ENCODE measurements around the gene RNF167. TPM values are rescaled to one million over a fixed set of nuclear protein-coding genes. Genes with fewer than 3 reads are reported as not detected.

RNF167 gene
- total and polyA plus RNA-seq, 2 of the 13 experiments (the other 11 are each of a cell fraction or from before 2014, with no cell fraction given), result 44.1 to 45.4 TPM

- no peak for TF ChIP-seq MED8 (CRISPR knock-in tag; IDR thresholded peaks at IDR 0.05; ENCODE audit: insufficient replicate concordance)
- 0 out of 2 replicates have a peak, but pooled peaks have one; percentile 45 for TF ChIP-seq PRDM15 (CRISPR knock-in tag; IDR thresholded peaks at IDR 0.05)
- 0 out of 2 replicates have a peak, but pooled peaks have one; percentile 31 for TF ChIP-seq KAT7 (CRISPR knock-in tag; IDR thresholded peaks at IDR 0.05; ENCODE audit: borderline replicate concordance)
- 0 out of 2 replicates have a peak, but pooled peaks have one; percentile 51 for TF ChIP-seq PCBP1 (IDR thresholded peaks at IDR 0.05; ENCODE audit: borderline replicate concordance, low read depth, low read length)
- TF ChIP-seq HDAC1 (CRISPR knock-in tag; IDR thresholded peaks at IDR 0.05), result peak; percentile 67; the same call in 1 of the 2 replicates
- TF ChIP-seq ZNF264 (CRISPR knock-in tag; IDR thresholded peaks at IDR 0.05), result 0 out of 2 replicates have a peak, but pooled peaks have one; percentile 17
- no peak for TF ChIP-seq NONO (IDR thresholded peaks at IDR 0.05)
- no peak for TF ChIP-seq NONO (CRISPR knock-in tag; conservative IDR thresholded peaks at IDR 0.05)
- 0 out of 2 replicates have a peak, but pooled peaks have one; percentile 26 for TF ChIP-seq ONECUT2 (CRISPR knock-in tag; IDR thresholded peaks at IDR 0.05)
- no peak for TF ChIP-seq THAP8 (CRISPR knock-in tag; IDR thresholded peaks at IDR 0.05; ENCODE audit: borderline replicate concordance)
- TF ChIP-seq ZNF318 (CRISPR knock-in tag; IDR thresholded peaks at IDR 0.05), result no peak
- no peak for TF ChIP-seq ZNF530 (CRISPR knock-in tag; IDR thresholded peaks at IDR 0.05; ENCODE audit: low read depth)
- no peak for TF ChIP-seq ZNF484 (CRISPR knock-in tag; IDR thresholded peaks at IDR 0.05; ENCODE audit: borderline replicate concordance, low read depth)
- no peak for TF ChIP-seq MEF2D (CRISPR knock-in tag; IDR thresholded peaks at IDR 0.05)
- TF ChIP-seq CEBPG (CRISPR knock-in tag; IDR thresholded peaks at IDR 0.05), result 0 out of 2 replicates have a peak, but pooled peaks have one; percentile 9
- TF ChIP-seq ZSCAN29 (CRISPR knock-in tag; conservative IDR thresholded peaks at IDR 0.05), result no peak
- TF ChIP-seq THAP11 (CRISPR knock-in tag; IDR thresholded peaks at IDR 0.05), result no peak
- TF ChIP-seq ZSCAN22 (CRISPR knock-in tag; IDR thresholded peaks at IDR 0.05), result no peak
- TF ChIP-seq POGZ (CRISPR knock-in tag; IDR thresholded peaks at IDR 0.05), result no peak
- TF ChIP-seq KDM3A (CRISPR knock-in tag; IDR thresholded peaks at IDR 0.05; ENCODE audit: low read depth), result no peak
Measured at GRCh38 chr17:4939546-4939795, 597 bp upstream of the RNF167 start (continued).

Measured in HepG2 (cell line).